ENCODE measurements around the gene CRCP. TPM values are rescaled to one million over a fixed set of nuclear protein-coding genes. Genes with fewer than 3 reads are reported as not detected.

The CRCP gene
- polyA plus RNA-seq (23.6 to 41.6 TPM (median 25.4 TPM) in 3 replicates), polyA minus RNA-seq (27.7 to 36.1 TPM (median 31.3 TPM) in 3 replicates)
- polyA plus RNA-seq (2011; ENCODE audit: low read depth), result 30.9 TPM
- 21.7 and 23.3 TPM in 2 replicates for polyA plus RNA-seq (2011; cell fraction: cytosol; rRNA removed)
- 21.2 and 25.5 TPM in 2 replicates for polyA plus RNA-seq (2011; cell fraction: nucleus; rRNA removed)
- 20.7 and 34.0 TPM in 2 replicates for polyA plus RNA-seq (2012; ENCODE audit: low replicate concordance)
- polyA minus RNA-seq (2011; cell fraction: cytosol; rRNA and poly(A)+ RNA removed), result 31.3 TPM
- 8.9 and 18.1 TPM in 2 replicates for polyA minus RNA-seq (2011; cell fraction: nucleus; rRNA and poly(A)+ RNA removed)

- DNase-seq (ENCODE audit: low read depth, low spot score), result no peak
- peak; percentile 42 to 61 (median 47) for TF ChIP-seq CTCF (optimal IDR thresholded peaks at IDR 0.05 in 1 of 3, IDR thresholded peaks at IDR 0.05 in 1 of 3, conservative IDR thresholded peaks at IDR 0.05 in 1 of 3; ENCODE audit: extremely low read depth in 1 of 3, insufficient read depth in 2 of 3, low read length in 3 of 3)
- TF ChIP-seq EZH2 (IDR thresholded peaks at IDR 0.05; ENCODE audit: low read length), result no peak
Measured at GRCh38 chr7:66114743-66115649, at the start of gene CRCP. Gene CRCP (plus strand): TSS chr7:66114847. CDS start chr7:66114963, 116 bp downstream.

GRCh38 chr7:66069732-66070131, 44.9 kb upstream of the CRCP start:
- Histone ChIP-seq H2AFZ (ENCODE audit: control insufficient read depth, low read length) (no peak overlapping the region), H3K79me2 (ENCODE audit: control insufficient read depth, insufficient read depth, low read length) (no peaks in the 10 kb centered on the region), H3K4me3 (ENCODE audit: control insufficient read depth in 2 of 3, extremely low read depth in 1 of 3, insufficient read depth in 2 of 3, low read depth in 1 of 3, low read length in 3 of 3) (no peak overlapping the region), H3K9ac (ENCODE audit: control insufficient read depth, extremely low read depth, insufficient read depth, low read length) (no peak overlapping the region), H3K36me3 (ENCODE audit: control insufficient read depth in 2 of 2, extremely low read depth in 1 of 2, insufficient read depth in 2 of 2, low read length in 2 of 2) (no peaks in the 10 kb centered on the region), H3K4me1 (ENCODE audit: control insufficient read depth, extremely low read depth, insufficient read depth, low read length) (peaks cover 5% of the 10 kb centered on the region), H3K9me1 (ENCODE audit: control insufficient read depth, extremely low read depth, insufficient read depth, low read length) (no peaks in the 10 kb centered on the region), H3K27ac (ENCODE audit: control insufficient read depth, insufficient read depth, low read length) (no peak overlapping the region), H4K20me1 (ENCODE audit: control insufficient read depth, extremely low read depth, insufficient read depth, low read length) (no peaks in the 10 kb centered on the region), H3K27me3 (ENCODE audit: control insufficient read depth, extremely low read depth, insufficient read depth, low read length) (no peaks in the 10 kb centered on the region), H3K4me2 (ENCODE audit: control insufficient read depth, extremely low read depth, insufficient read depth, low read depth, low read length) (no peak overlapping the region), H3K9me3 (ENCODE audit: control insufficient read depth, low read depth, low read length) (no peaks in the 10 kb centered on the region)
- DNase-seq (ENCODE audit: low read depth, low spot score) (no peak), FAIRE-seq (no peak)
- no peak for TF ChIP-seq EZH2 (IDR thresholded peaks at IDR 0.05; ENCODE audit: low read length)
- TF ChIP-seq CTCF (optimal IDR thresholded peaks at IDR 0.05 in 1 of 3, IDR thresholded peaks at IDR 0.05 in 1 of 3, conservative IDR thresholded peaks at IDR 0.05 in 1 of 3; ENCODE audit: extremely low read depth in 1 of 3, insufficient read depth in 2 of 3, low read length in 3 of 3), result no peak
- dilution Hi-C loops (cut with MboI; ENCODE audit: extremely low pct_ligation_motif_present, low sequenced_read_pairs), result no loop called here

More at GRCh38 chr7:66114743-66115649, at the start of gene CRCP:
- Histone ChIP-seq H3K4me3 (ENCODE audit: control insufficient read depth in 2 of 3, extremely low read depth in 1 of 3, insufficient read depth in 2 of 3, low read depth in 1 of 3, low read length in 3 of 3) (peak within 1 kb of the TSS; percentile 79 to 91 (median 86)), H2AFZ (ENCODE audit: control insufficient read depth, low read length) (peak within 1 kb of the TSS; percentile 95), H3K4me1 (ENCODE audit: control insufficient read depth, extremely low read depth, insufficient read depth, low read length) (peaks cover 26% of the 10 kb centered on the region), H3K79me2 (ENCODE audit: control insufficient read depth, insufficient read depth, low read length) (peaks cover 53% of the 10 kb centered on the region), H3K4me2 (ENCODE audit: control insufficient read depth, extremely low read depth, insufficient read depth, low read depth, low read length) (peak within 1 kb of the TSS; percentile 85), H3K27ac (ENCODE audit: control insufficient read depth, insufficient read depth, low read length) (peak within 1 kb of the TSS; percentile 90), H3K27me3 (ENCODE audit: control insufficient read depth, extremely low read depth, insufficient read depth, low read length) (no peaks in the 10 kb centered on the region), H3K9ac (ENCODE audit: control insufficient read depth, extremely low read depth, insufficient read depth, low read length) (peak within 1 kb of the TSS; percentile 96), H3K36me3 (ENCODE audit: control insufficient read depth in 2 of 2, extremely low read depth in 1 of 2, insufficient read depth in 2 of 2, low read length in 2 of 2) (peaks cover 0 to 3% of the 10 kb centered on the region in 2 experiments), H3K9me3 (ENCODE audit: control insufficient read depth, low read depth, low read length) (no peaks in the 10 kb centered on the region), H3K9me1 (ENCODE audit: control insufficient read depth, extremely low read depth, insufficient read depth, low read length) (no peaks in the 10 kb centered on the region), H4K20me1 (ENCODE audit: control insufficient read depth, extremely low read depth, insufficient read depth, low read length) (peaks cover 4% of the 10 kb centered on the region)
- dilution Hi-C loops (cut with MboI; ENCODE audit: extremely low pct_ligation_motif_present, low sequenced_read_pairs), result no loop called here
- no peak for FAIRE-seq

Data from keratinocyte (primary cell).